ENCODE data around the gene CGB2. TPM values are rescaled to one million over a fixed set of nuclear protein-coding genes. Genes with fewer than 3 reads are reported as not detected.

CGB2 gene
- total and polyA plus RNA-seq, 2 of the 13 experiments (the other 11 are each of a cell fraction or from before 2014, with no cell fraction given) = not detected

DNA sequence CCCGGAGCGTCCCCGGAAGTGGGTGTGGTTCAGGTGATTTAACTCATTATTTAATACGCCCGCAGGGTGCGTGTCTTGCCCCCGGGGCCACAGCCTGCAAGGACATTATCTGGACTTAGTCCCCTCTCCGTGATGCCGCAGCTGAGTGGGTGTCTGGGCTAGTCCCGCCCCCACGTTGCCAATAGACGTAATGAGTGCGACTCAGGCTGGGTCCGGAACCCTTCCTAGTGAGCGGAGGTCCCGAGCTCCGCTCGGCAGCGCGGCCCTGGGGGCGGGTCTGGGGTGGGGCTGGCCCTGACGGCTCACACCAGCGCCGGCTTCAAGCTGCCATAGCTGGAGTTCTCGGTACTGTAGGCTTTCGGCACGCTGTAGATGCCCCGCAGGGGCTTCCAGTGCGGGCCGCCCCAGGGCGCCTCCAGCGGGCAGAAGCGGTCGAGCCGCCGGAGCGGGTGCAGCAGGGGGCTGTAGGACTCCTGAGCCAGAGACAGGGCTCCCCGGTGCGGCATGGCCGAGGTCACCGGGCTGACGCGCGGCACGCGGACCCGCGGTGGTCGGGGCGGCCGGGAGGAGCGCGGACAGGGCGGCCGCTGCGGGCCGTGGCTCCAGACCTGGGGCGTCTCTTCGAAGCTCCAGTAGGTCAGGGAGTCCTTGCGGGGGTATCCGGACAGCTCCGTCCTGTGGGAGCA lies 13.9 kb upstream of the CGB2 start (continued):
- TF ChIP-seq, protein P1, sequence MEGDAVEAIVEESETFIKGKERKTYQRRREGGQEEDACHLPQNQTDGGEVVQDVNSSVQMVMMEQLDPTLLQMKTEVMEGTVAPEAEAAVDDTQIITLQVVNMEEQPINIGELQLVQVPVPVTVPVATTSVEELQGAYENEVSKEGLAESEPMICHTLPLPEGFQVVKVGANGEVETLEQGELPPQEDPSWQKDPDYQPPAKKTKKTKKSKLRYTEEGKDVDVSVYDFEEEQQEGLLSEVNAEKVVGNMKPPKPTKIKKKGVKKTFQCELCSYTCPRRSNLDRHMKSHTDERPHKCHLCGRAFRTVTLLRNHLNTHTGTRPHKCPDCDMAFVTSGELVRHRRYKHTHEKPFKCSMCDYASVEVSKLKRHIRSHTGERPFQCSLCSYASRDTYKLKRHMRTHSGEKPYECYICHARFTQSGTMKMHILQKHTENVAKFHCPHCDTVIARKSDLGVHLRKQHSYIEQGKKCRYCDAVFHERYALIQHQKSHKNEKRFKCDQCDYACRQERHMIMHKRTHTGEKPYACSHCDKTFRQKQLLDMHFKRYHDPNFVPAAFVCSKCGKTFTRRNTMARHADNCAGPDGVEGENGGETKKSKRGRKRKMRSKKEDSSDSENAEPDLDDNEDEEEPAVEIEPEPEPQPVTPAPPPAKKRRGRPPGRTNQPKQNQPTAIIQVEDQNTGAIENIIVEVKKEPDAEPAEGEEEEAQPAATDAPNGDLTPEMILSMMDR (CRISPR knock-in tag; IDR thresholded peaks at IDR 0.05) = peak; percentile 57
- TF ChIP-seq, protein P2, sequence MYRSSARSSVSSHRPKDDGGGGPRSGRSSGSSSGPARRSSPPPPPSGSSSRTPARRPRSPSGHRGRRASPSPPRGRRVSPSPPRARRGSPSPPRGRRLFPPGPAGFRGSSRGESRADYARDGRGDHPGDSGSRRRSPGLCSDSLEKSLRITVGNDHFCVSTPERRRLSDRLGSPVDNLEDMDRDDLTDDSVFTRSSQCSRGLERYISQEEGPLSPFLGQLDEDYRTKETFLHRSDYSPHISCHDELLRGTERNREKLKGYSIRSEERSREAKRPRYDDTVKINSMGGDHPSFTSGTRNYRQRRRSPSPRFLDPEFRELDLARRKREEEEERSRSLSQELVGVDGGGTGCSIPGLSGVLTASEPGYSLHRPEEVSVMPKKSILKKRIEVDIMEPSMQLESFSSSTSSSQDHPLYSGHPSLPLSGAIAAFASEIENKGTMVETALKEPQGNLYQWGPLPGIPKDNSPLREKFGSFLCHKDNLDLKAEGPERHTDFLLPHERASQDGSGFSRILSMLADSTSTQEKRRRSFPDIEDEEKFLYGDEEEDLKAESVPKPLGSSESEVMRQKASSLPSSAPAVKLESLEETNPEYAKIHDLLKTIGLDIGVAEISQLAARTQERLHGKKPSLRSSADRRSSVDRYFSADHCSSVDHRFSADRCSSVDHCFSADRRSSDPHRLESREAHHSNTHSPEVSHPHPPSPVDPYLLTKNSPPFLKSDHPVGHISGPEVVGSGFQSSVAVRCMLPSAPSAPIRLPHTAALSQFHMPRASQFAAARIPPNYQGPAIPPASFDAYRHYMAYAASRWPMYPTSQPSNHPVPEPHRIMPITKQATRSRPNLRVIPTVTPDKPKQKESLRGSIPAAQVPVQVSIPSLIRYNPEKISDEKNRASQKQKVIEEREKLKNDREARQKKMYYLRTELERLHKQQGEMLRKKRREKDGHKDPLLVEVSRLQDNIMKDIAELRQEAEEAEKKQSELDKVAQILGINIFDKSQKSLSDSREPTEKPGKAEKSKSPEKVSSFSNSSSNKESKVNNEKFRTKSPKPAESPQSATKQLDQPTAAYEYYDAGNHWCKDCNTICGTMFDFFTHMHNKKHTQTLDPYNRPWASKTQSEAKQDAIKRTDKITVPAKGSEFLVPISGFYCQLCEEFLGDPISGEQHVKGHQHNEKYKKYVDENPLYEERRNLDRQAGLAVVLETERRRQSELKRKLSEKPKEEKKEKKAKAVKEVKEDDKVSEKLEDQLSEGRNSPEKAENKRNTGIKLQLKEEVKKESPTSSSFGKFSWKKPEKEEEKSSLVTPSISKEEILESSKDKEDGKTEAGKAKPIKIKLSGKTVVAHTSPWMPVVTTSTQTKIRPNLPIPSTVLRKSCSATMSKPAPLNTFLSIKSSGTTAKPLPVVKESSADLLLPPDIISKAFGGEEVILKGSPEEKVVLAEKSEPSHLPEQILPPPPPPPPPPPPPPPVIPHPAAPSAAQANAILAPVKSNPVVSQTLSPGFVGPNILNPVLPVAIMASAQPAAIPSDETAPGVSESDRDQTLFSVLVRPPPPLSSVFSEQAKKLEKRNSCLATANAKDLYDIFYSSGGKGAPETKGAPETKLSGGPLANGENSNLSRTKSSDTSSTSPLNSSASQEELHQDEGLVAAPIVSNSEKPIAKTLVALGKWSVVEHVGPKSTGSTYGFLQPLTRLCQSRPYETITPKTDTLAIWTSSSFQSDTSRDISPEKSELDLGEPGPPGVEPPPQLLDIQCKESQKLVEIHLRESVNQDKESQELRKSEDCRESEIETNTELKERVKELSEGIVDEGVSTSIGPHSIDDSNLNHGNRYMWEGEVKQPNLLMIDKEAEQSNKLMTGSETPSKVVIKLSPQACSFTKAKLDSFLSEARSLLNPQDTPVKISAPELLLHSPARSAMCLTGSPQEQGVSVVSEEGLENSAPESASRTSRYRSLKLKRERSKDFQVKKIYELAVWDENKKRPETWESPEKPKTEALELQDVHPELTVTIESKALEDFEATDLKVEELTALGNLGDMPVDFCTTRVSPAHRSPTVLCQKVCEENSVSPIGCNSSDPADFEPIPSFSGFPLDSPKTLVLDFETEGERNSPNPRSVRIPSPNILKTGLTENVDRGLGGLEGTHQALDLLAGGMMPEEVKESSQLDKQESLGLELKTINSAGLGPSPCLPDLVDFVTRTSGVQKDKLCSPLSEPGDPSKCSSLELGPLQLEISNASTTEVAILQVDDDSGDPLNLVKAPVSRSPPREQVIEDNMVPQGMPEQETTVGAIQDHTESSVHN (CRISPR knock-in tag; IDR thresholded peaks at IDR 0.05) = no peak
- TF ChIP-seq CERS6 (CRISPR knock-in tag; IDR thresholded peaks at IDR 0.05) = no peak
- no peak for TF ChIP-seq ZNF639 (CRISPR knock-in tag; conservative IDR thresholded peaks at IDR 0.05)
- no peak for TF ChIP-seq PHF20 (CRISPR knock-in tag; IDR thresholded peaks at IDR 0.05)
- TF ChIP-seq CAMTA2 (CRISPR knock-in tag; IDR thresholded peaks at IDR 0.05; ENCODE audit: borderline replicate concordance) = no peak
- no peak for TF ChIP-seq KAT2B (IDR thresholded peaks at IDR 0.05; ENCODE audit: borderline replicate concordance, low read depth, low read length)
- no peak for TF ChIP-seq LBX2 (CRISPR knock-in tag; IDR thresholded peaks at IDR 0.05; ENCODE audit: borderline replicate concordance)
- no peak for TF ChIP-seq CHD2 (IDR thresholded peaks at IDR 0.05; ENCODE audit: low read depth, low read length)
- no peak for TF ChIP-seq GFI1 (CRISPR knock-in tag; IDR thresholded peaks at IDR 0.05; ENCODE audit: borderline replicate concordance)
